GM23338 (cell line): ENCODE data around the gene NCLN.

Experiments
- CREB1 ChIP-seq: fragments of 250-450 bp; sonication (Bioruptor Pico); IDR thresholded peaks from 2 replicates; pipeline ENCODE4 v1.5.0; 2020; ENCODE audit warnings: low read depth, mild to moderate bottlenecking, moderate library complexity
- EZH2 ChIP-seq: fragments of 200-600 bp; sonication (generic); IDR thresholded peaks from one replicate; pipeline ENCODE4 v1.8.0; 2017; ENCODE audit warnings: antibody characterized with exemption, mild to moderate bottlenecking, low read depth; ENCODE audit not compliant: unreplicated experiment
- EZH2phosphoT487 ChIP-seq: fragments of 200-600 bp; sonication (generic); IDR thresholded peaks from one replicate; pipeline ENCODE4 v1.8.1; 2018; ENCODE audit warnings: antibody characterized with exemption; ENCODE audit not compliant: unreplicated experiment
- JUNB ChIP-seq: IDR thresholded peaks from one replicate; pipeline ENCODE4 v1.6.1; 2016; ENCODE audit warnings: antibody characterized with exemption; ENCODE audit not compliant: unreplicated experiment
- NANOG ChIP-seq: IDR thresholded peaks from 2 replicates; pipeline ENCODE4 v1.6.1; 2016; ENCODE audit warnings: antibody characterized with exemption, borderline replicate concordance
- POLR2AphosphoS5 ChIP-seq: IDR thresholded peaks from 2 replicates; pipeline ENCODE4 v1.6.1; 2016; ENCODE audit warnings: antibody characterized with exemption, low read depth
- ZNF114 ChIP-seq: fragments of 250-450 bp; sonication (Bioruptor Pico); IDR thresholded peaks from 2 replicates; pipeline ENCODE4 v1.5.0; 2020; ENCODE audit warnings: mild to moderate bottlenecking, moderate library complexity
- ZNF331 ChIP-seq: fragments of 250-450 bp; sonication (Bioruptor Pico); IDR thresholded peaks from 2 replicates; pipeline ENCODE4 v1.5.0; 2020; ENCODE audit warnings: low read depth, mild to moderate bottlenecking, moderate library complexity
- TF ChIP-seq, protein P1 (sequence below), 2 experiments: fragments of 200-600 bp in 1 of 2; sonication (generic) in 1 of 2; conservative IDR thresholded peaks; 2 replicates each; pipeline versions ENCODE4 v1.5.1 to v1.6.1; 2016 to 2017; ENCODE audit warnings: antibody characterized with exemption in 2 of 2, low read depth in 2 of 2, mild to moderate bottlenecking in 2 of 2, moderate library complexity in 1 of 2
- TF ChIP-seq, protein P2 (sequence below): IDR thresholded peaks from 2 replicates; pipeline ENCODE4 v1.6.1; 2016; ENCODE audit warnings: antibody characterized with exemption
- TF ChIP-seq, protein P3 (sequence below): IDR thresholded peaks from one replicate; pipeline ENCODE4 v1.6.1; 2018; ENCODE audit warnings: antibody characterized with exemption; ENCODE audit not compliant: unreplicated experiment
- TF ChIP-seq, protein P4 (sequence below): fragments of 250-450 bp; sonication (Bioruptor Pico); IDR thresholded peaks from 2 replicates; pipeline ENCODE4 v1.5.0; 2020; ENCODE audit warnings: mild to moderate bottlenecking, moderate library complexity

DNA sequence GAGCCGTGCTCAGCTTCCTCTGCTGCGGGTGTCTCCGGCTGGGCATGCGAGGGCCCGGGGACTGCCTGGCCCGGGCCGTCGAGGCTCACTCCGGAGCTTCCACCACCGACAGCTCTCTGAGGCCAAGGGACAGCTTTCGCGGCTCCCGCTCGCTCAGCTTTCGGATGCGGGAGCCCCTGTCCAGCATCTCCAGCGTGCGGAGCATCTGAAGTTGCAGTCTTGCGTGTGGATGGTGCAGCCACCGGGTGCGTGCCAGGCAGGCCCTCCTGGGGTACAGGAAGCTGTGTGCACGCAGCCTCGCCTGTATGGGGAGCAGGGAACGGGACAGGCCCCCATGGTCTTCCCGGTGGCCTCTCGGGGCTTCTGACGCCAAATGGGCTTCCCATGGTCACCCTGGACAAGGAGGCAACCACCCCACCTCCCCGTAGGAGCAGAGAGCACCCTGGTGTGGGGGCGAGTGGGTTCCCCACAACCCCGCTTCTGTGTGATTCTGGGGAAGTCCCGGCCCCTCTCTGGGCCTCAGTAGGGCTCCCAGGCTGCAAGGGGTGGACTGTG, 5.9 kb upstream of the NCLN start:
- TF ChIP-seq, protein P1, sequence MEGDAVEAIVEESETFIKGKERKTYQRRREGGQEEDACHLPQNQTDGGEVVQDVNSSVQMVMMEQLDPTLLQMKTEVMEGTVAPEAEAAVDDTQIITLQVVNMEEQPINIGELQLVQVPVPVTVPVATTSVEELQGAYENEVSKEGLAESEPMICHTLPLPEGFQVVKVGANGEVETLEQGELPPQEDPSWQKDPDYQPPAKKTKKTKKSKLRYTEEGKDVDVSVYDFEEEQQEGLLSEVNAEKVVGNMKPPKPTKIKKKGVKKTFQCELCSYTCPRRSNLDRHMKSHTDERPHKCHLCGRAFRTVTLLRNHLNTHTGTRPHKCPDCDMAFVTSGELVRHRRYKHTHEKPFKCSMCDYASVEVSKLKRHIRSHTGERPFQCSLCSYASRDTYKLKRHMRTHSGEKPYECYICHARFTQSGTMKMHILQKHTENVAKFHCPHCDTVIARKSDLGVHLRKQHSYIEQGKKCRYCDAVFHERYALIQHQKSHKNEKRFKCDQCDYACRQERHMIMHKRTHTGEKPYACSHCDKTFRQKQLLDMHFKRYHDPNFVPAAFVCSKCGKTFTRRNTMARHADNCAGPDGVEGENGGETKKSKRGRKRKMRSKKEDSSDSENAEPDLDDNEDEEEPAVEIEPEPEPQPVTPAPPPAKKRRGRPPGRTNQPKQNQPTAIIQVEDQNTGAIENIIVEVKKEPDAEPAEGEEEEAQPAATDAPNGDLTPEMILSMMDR (conservative IDR thresholded peaks at IDR 0.05; ENCODE audit: low read depth in 2 of 2): no peak
- no peak for TF ChIP-seq EZH2
- TF ChIP-seq, protein P2, sequence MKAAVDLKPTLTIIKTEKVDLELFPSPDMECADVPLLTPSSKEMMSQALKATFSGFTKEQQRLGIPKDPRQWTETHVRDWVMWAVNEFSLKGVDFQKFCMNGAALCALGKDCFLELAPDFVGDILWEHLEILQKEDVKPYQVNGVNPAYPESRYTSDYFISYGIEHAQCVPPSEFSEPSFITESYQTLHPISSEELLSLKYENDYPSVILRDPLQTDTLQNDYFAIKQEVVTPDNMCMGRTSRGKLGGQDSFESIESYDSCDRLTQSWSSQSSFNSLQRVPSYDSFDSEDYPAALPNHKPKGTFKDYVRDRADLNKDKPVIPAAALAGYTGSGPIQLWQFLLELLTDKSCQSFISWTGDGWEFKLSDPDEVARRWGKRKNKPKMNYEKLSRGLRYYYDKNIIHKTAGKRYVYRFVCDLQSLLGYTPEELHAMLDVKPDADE: no peak
- TF ChIP-seq, protein P3, sequence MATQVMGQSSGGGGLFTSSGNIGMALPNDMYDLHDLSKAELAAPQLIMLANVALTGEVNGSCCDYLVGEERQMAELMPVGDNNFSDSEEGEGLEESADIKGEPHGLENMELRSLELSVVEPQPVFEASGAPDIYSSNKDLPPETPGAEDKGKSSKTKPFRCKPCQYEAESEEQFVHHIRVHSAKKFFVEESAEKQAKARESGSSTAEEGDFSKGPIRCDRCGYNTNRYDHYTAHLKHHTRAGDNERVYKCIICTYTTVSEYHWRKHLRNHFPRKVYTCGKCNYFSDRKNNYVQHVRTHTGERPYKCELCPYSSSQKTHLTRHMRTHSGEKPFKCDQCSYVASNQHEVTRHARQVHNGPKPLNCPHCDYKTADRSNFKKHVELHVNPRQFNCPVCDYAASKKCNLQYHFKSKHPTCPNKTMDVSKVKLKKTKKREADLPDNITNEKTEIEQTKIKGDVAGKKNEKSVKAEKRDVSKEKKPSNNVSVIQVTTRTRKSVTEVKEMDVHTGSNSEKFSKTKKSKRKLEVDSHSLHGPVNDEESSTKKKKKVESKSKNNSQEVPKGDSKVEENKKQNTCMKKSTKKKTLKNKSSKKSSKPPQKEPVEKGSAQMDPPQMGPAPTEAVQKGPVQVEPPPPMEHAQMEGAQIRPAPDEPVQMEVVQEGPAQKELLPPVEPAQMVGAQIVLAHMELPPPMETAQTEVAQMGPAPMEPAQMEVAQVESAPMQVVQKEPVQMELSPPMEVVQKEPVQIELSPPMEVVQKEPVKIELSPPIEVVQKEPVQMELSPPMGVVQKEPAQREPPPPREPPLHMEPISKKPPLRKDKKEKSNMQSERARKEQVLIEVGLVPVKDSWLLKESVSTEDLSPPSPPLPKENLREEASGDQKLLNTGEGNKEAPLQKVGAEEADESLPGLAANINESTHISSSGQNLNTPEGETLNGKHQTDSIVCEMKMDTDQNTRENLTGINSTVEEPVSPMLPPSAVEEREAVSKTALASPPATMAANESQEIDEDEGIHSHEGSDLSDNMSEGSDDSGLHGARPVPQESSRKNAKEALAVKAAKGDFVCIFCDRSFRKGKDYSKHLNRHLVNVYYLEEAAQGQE: no peak
- TF ChIP-seq POLR2AphosphoS5: no peak
- TF ChIP-seq EZH2phosphoT487: no peak
- no peak for TF ChIP-seq ZNF331 (CRISPR knock-in tag)
- TF ChIP-seq, protein P4, sequence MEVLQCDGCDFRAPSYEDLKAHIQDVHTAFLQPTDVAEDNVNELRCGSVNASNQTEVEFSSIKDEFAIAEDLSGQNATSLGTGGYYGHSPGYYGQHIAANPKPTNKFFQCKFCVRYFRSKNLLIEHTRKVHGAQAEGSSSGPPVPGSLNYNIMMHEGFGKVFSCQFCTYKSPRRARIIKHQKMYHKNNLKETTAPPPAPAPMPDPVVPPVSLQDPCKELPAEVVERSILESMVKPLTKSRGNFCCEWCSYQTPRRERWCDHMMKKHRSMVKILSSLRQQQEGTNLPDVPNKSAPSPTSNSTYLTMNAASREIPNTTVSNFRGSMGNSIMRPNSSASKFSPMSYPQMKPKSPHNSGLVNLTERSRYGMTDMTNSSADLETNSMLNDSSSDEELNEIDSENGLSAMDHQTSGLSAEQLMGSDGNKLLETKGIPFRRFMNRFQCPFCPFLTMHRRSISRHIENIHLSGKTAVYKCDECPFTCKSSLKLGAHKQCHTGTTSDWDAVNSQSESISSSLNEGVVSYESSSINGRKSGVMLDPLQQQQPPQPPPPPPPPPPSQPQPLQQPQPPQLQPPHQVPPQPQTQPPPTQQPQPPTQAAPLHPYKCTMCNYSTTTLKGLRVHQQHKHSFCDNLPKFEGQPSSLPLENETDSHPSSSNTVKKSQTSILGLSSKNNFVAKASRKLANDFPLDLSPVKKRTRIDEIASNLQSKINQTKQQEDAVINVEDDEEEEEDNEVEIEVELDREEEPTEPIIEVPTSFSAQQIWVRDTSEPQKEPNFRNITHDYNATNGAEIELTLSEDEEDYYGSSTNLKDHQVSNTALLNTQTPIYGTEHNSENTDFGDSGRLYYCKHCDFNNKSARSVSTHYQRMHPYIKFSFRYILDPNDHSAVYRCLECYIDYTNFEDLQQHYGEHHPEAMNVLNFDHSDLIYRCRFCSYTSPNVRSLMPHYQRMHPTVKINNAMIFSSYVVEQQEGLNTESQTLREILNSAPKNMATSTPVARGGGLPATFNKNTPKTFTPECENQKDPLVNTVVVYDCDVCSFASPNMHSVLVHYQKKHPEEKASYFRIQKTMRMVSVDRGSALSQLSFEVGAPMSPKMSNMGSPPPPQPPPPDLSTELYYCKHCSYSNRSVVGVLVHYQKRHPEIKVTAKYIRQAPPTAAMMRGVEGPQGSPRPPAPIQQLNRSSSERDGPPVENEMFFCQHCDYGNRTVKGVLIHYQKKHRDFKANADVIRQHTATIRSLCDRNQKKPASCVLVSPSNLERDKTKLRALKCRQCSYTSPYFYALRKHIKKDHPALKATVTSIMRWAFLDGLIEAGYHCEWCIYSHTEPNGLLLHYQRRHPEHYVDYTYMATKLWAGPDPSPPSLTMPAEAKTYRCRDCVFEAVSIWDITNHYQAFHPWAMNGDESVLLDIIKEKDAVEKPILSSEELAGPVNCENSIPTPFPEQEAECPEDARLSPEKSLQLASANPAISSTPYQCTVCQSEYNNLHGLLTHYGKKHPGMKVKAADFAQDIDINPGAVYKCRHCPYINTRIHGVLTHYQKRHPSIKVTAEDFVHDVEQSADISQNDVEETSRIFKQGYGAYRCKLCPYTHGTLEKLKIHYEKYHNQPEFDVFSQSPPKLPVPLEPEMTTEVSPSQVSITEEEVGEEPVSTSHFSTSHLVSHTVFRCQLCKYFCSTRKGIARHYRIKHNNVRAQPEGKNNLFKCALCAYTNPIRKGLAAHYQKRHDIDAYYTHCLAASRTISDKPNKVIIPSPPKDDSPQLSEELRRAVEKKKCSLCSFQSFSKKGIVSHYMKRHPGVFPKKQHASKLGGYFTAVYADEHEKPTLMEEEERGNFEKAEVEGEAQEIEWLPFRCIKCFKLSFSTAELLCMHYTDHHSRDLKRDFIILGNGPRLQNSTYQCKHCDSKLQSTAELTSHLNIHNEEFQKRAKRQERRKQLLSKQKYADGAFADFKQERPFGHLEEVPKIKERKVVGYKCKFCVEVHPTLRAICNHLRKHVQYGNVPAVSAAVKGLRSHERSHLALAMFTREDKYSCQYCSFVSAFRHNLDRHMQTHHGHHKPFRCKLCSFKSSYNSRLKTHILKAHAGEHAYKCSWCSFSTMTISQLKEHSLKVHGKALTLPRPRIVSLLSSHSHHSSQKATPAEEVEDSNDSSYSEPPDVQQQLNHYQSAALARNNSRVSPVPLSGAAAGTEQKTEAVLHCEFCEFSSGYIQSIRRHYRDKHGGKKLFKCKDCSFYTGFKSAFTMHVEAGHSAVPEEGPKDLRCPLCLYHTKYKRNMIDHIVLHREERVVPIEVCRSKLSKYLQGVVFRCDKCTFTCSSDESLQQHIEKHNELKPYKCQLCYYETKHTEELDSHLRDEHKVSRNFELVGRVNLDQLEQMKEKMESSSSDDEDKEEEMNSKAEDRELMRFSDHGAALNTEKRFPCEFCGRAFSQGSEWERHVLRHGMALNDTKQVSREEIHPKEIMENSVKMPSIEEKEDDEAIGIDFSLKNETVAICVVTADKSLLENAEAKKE: no peak
- no peak for TF ChIP-seq ZNF114 (CRISPR knock-in tag)
- no peak for TF ChIP-seq CREB1 (CRISPR knock-in tag)
- no peak for TF ChIP-seq JUNB
- TF ChIP-seq NANOG: no peak
